Stimulated activated CD8-positive, alpha-beta memory T cell treated with anti-CD3 and anti-CD28 coated beads, Interleukin-15, amount 100 ng/mL, for 1 hour (primary cell): Measurements from ENCODE around the gene TTBK2.

ENCODE experiments used
- DNase-seq: peaks from one replicate; pipeline ENCODE4 v3.0.0-alpha.2; 2020; ENCODE audit warnings: low read depth

Gene TTBK2

DNA sequence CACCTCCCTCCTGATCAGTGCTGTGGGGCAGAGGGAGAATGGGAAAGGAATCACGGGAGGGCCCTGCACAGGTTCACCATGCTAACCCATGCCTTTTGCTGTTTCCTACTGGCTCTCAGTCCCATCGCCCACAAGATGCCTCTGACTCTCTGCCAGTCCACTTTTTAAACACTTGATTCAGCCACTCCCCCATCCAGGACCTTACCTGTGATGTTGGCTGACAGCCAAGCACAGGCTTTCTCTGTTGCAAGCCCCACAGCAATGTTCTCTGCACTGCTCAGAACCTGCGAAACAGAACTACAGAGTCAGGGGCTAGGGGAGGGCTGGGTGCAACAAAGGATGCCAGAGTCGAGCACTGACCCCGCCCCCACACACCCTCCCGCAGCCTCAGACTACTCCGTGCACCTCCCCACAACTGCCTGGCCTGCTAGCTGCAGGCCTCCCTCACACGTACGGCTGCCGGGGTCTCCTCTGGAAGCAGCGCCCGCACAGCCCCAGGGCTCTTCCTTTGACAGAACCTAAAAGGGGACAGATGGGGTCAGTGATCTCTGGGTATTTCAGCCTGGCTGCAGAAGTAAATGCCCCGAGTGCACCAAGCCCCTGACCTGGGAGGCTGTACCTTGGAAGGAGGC lies 192.7 kb downstream of the TTBK2 start:
- DNase-seq = no peak

DNA sequence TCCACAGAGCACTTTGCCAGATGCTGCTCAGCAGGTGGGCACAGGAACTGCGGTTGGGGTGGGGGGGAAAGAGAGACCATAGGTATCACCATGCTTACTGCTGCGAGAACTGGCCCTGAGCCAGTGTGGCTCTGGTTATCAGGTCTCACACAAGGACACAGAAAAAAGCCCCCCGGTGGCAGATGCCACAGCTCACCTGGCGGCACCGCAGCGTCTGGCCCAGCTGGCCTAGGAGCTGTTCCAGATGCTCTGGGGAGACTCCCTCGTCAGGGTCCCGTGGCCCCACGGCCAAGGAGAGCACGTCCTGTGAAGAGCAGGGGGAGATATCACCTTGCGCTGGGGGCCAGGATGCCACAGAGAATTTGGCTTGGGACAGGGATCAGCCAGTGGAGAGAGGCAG lies 194.5 kb downstream of the TTBK2 start:
- DNase-seq = no peak

- no peak for DNase-seq
Measured at GRCh38 chr15:42725331-42725903, 195.2 kb downstream of the TTBK2 start.

DNA sequence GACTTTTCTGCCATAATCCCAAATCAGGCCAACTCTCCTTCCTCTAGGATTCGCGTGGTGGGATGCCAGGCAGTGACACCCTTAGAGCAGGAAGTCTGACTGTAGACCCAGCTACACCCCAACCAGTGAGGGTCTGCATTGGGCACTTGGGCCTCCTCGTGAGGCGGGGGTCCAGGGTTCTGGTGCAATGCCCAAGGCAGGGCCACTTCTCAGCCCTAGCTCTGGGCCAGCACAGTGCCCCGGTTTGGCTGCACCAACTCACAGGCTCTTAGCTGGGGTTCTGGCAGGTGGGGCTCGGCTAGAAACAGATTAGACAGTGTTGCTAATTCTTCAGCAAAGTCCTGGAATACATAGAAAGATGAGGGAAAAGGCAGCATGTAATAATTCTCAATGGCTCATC lies 196.3 kb downstream of the TTBK2 start:
- DNase-seq = no peak

GRCh38 chr15:42723068-42723467 lies 197.5 kb downstream of the TTBK2 start:
- DNase-seq = no peak

DNA sequence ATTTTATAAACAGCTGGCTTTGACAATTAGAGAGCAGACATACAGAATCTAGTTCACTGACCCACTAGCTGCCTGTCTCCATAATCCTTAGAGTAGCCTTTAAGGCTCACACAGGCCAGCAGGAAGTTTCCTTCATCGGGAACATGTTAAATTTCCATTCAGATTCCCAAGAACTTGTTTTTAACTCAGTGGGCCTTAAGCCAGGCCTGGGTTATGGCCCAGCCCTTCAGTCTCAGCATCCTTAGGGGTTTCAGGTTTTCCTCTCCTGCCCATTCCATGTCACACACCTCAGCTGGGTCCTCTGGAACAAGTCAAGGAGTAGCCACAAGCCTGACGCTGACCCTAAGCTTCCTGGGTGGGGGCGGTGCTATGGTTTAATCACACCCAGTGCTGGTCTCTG lies 198.7 kb downstream of the TTBK2 start:
- no peak for DNase-seq

GRCh38 chr15:42721016-42721415 lies 199.6 kb downstream of the TTBK2 start:
- no peak for DNase-seq

DNA sequence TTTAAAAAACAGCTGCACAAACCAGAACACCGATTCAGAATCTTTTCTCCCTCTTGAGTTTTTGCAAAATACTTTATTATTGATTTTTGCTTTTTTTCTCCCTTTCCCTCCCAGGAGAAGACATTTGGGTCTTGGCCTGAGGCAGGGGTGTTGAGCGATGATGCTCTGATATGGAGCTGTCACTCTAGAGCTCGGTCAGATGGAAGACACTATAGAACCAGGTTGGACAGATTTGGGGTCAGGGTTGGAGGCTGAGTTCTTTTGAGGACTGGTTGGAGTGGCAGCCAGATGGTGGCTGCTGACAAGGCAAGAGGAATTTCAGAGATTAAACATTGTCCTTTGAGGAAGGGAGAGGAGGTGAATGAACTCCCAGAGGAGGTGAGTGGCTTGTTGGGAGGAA lies 200.5 kb downstream of the TTBK2 start:
- DNase-seq = no peak

DNA sequence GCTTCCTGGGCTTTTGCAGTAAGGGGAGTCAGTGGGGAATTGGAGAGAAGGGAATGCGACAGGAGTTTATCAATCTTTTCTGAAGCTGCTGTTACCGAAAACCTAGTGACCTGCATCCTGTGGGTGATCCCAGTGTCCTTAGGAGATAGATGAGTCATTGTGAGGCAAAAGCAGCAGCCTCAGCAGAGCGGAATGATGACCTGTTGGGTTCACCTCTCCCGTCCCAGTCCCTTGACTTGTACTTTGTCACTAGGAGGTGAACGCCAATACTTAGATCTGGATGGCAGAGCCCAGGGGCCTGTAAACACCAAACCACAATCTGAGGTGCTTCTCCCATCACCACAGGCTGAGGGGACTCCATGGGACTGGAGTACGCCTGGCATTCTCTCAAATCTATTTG lies 201.5 kb downstream of the TTBK2 start:
- DNase-seq = no peak

DNA sequence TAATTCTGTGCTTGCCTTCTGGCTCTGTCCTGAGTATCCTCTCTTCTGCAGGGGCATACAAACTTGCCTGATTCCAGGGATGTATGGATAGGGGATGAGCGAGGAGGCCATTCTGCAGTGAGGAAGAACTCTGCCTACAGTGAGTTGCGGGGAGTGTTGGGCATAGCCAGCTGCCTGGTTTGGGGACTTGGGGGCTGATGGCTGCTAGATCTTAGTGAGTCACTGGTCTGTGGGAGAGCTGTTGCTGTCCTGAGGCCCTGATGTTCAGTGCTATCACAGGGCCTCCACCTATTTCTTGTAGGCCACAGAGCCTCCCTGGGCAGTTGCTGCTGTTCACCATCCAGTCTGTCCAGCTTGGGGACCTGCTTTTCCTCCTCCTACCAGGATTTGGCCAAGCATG lies 204.0 kb downstream of the TTBK2 start:
- no peak for DNase-seq

DNA sequence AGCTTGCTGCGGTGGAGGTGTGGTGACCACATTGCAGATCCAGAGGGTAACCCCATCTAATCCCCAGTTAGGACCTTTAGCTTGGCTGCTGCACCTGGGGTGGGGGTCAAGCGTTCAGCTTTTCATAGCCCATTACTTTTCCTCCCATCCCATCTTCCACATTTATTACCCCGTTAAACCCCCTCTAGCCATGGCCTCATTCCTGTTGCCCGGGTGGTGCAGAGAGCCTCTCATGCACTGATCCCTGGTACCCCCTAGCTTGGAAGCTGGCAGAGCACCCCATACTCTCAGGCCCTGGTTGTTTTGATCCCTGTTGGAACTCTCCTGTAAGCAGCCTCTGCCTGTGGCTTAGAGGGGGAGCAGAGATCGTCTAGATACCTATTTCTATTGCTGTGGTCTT lies 204.5 kb downstream of the TTBK2 start:
- DNase-seq = no peak

DNA sequence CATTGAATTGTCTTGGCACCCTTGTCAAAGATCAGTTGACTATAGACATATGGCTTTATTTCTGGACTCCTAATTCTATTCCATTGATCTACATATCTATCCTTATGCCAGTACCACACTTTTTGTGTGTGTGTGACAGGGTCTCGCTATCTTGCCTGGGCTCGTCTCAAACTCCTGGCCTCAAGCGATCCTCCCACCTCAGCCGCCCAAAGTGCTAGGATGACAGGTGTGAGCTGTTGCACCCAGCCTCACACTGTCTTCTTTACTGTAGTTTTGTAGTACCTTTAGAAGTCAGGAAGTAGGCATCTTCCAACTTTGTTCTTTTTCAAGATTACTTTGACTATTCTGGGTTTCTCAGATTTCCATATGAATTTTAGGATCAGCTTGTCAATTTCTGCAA lies 208.0 kb downstream of the TTBK2 start:
- no peak for DNase-seq

DNA sequence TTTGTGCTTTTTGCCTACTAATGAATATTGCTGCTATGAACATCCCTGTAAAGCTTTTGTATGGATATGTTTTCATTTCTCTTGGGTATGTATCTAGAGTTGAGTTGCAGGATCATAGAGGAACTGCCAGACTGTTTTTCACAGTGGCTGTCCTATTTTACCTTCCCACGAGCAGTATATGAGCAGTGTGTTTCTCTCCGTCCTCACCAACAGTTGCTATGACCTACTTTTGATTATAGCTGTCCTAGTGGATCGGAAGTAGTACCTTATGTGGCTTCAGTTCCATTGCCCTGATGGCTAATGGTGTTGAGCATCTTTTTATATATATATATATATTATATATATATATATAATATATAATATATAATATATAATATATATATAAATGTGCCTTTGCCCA lies 208.8 kb downstream of the TTBK2 start:
- DNase-seq = no peak

DNA sequence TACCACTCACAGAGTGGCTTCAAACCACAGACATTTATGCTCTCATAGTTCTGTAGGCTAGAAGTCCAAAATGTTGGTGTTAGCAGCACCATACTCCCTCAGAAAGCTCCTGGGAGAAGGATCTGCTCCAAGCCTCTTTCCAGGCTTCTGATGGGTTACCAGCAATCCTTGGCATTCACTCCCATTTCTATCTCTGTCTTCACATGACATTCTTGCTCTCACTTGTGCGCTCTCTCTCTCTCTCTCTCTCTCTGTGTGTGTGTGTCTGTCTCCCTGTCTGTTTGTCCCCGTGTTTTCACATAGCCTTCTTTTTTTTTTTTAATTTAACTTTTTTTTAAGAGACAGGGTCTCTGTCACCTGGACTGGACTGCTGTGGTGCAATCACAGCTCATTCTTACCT lies 209.9 kb downstream of the TTBK2 start:
- DNase-seq = no peak

DNA sequence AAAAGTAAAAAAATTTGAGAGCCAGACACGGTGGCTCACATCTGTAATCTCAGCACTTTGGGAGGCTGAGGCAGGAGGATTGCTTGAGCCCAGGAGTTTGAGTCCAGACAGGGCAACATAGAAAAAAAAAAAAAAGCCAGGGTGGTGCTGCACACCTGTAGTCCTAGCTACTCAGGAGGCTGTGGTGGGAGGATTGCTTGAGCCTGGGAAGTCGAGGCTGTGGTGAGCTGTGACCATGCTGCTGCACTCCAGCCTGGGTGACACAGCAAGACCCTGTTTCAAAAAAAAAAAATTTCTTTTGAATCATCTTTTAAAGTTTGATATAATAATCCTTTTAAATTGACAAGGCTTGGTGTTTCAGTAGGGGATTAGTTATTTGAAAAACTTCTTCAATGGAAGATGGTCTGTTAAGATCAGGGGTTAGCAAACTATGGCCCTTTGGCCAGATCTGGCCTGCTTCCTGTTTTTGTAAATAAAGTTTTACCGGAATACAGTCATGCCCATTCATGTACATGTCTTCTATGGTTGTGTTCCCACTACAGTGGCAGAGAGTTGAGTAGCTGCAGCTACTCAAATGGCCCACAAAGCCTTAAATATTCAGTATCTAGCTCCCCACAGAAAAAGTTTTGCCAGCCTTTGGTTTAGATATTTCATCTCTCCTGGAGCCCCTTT lies 212.6 kb downstream of the TTBK2 start:
- no peak for DNase-seq

DNA sequence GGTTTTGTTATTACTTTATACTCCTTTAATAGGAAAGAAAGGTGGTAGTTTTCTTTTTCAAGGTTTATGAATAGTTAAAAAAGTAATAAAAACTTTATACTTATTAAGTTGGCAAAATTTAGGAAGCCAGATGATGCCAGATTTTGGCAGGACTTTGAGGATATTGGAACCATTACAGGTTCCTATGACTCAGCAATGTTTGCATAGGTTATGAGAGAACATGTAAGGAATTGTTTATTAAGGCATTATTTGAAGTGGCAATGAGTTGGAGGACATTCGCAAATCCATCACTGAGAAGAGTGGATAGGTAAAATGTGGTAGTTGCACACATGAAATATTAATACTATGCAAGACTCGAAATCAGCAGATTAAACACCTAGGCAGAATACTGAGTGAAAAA lies 213.5 kb downstream of the TTBK2 start:
- DNase-seq = no peak

- no peak for DNase-seq
Measured at GRCh38 chr15:42705336-42705735, 215.2 kb downstream of the TTBK2 start.

- peak; percentile 23 for DNase-seq
Measured at GRCh38 chr15:42704492-42704926, 216.1 kb downstream of the TTBK2 start.

- no peak for DNase-seq
Measured at GRCh38 chr15:42696626-42697025, 224.0 kb downstream of the TTBK2 start.

DNA sequence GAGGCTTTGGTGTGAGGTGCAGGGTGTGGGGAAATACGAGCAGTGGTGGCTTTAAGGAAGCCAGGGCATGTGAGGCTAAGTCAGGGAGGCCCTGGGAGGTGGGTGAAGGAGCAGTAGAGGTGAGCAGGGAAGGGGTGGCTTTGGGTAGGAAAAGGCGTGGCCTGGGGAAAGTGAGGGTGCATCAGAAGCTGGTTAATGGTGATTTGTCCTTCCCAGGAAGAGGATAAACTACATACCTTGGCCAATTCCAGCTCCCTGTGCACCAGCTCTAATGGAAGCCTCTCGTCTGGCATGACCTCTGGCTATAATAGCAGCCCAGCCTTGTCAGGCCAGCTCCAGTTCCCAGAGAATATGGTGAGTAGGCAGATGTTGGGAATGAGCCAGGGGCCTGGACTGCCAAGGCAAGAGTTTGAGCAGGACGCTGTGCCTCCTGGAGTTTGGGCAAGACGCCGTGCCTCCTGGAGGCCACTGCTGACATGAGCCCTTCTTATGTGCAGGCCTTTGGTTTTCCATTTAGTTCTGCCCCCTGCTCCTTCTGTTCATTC lies 225.0 kb downstream of the TTBK2 start:
- no peak for DNase-seq

DNA sequence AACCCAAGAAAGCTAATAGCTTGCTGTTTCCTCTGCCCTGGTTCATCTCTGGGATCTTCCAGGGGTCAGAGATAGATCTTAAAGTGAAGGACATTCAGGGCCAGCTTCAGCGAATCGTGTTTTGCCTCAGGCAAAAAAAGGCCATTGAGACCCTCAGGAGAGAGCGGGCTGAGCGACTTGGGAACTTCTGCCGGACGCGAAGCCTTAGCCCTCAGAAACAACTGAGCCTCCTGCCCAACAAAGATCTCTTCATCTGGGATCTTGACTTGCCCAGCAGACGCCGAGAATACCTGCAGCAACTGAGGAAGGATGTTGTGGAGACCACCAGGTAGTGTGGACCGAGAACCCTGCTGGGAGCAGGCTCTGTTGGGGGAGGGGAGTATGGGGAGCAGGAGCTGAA lies 226.2 kb downstream of the TTBK2 start:
- DNase-seq = no peak

DNA sequence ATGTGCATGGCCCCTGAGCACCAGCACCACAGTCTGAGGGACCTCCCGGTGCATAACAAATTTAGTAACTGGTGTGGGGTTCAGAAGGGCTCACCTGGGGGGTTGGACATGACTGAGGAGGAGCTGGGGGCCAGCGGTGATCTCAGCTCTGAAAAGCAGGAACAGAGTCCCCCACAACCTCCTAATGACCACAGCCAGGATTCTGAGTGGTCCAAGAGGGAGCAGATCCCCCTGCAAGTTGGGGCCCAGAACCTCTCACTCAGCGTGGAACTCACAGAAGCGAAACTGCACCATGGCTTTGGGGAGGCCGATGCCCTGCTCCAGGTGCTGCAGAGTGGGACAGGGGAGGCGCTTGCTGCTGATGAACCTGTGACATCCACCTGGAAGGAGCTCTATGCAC lies 226.6 kb downstream of the TTBK2 start:
- DNase-seq = no peak

GRCh38 chr15:42693496-42693895 lies 227.1 kb downstream of the TTBK2 start:
- DNase-seq = no peak

GRCh38 chr15:42692997-42693396 lies 227.6 kb downstream of the TTBK2 start:
- no peak for DNase-seq
